ENCODE measurements around the gene SNTB2. TPM values are rescaled to one million over a fixed set of nuclear protein-coding genes. Genes with fewer than 3 reads are reported as not detected.

The SNTB2 gene
- total and polyA plus RNA-seq, 2 of the 13 experiments (the other 11 are each of a cell fraction or from before 2014, with no cell fraction given), result 11.5 to 19.2 TPM

- peaks cover 40 to 56% of the 10 kb centered on the region in 2 experiments for H3K36me3 ChIP-seq (replicated peaks in 1 of 2; ENCODE audit: control insufficient read depth in 1 of 2, insufficient read depth in 2 of 2, low read length in 2 of 2)
- in situ Hi-C loops (cut with HindIII; ENCODE audit: extremely low pct_ligation_motif_present, low pct_unique_long_range_greater_than_20kb), result no loop called here
- H3K27me3 ChIP-seq (ENCODE audit: control insufficient read depth in 1 of 2, insufficient read depth in 2 of 2, low read length in 2 of 2), result no peaks in the 10 kb centered on the region
- H3K27ac ChIP-seq (ENCODE audit: extremely low read length, insufficient read depth, low read length), result peak overlapping the region; percentile 43
- H3K4me2 ChIP-seq (ENCODE audit: low read depth, low read length), result no peak overlapping the region
- H2AFZ ChIP-seq (ENCODE audit: low read length), result no peak overlapping the region
- no peak for DNase-seq (ENCODE audit: low spot score)
- H4K20me1 ChIP-seq (ENCODE audit: insufficient read depth, low read length), result 0 out of 2 replicates have a peak, but pooled peaks cover 4% of the 10 kb centered on the region
- intact Hi-C loops (cut with micrococcal nuclease; ENCODE audit: unreplicated experiment), result no loop called here
- ATAC-seq, result no peak
- H3K9me3 ChIP-seq (ENCODE audit: low read length), result no peaks in the 10 kb centered on the region
- ChIA-PET CTCF (ENCODE audit: low intra/inter-chr PET ratio, low total read pairs) (no interaction called here), POLR2A (interaction anchor here (0.9 to 1.3 kb wide), 2 partner anchors 11 to 23 kb away, joined by 3 to 10 read pairs; no protein-coding TSS in a partner anchor)
- H3K4me1 ChIP-seq (ENCODE audit: insufficient read depth, low read length), result peaks cover 27% of the 10 kb centered on the region
- peaks cover 24% of the 10 kb centered on the region for H3K79me2 ChIP-seq (ENCODE audit: insufficient read depth, low read length)
- no TSS peak for BruUV-seq (replicated peaks)
- no peak for FAIRE-seq
- no peak overlapping the region for H3K4me3 ChIP-seq (replicated peaks in 1 of 3; ENCODE audit: insufficient read depth in 1 of 3, low read depth in 2 of 3, low read length in 3 of 3)
- no peak overlapping the region for H3K9ac ChIP-seq (ENCODE audit: insufficient read depth, low read depth, low read length)
- TF ChIP-seq PHF20 (CRISPR knock-in tag; IDR thresholded peaks at IDR 0.05) (no peak), RBFOX2 (IDR thresholded peaks at IDR 0.05; ENCODE audit: low read depth, low read length) (no peak), ZBTB49 (CRISPR knock-in tag; IDR thresholded peaks at IDR 0.05; ENCODE audit: borderline replicate concordance) (no peak), ATF7 (IDR thresholded peaks at IDR 0.05) (no peak), ATF7 (CRISPR knock-in tag; IDR thresholded peaks at IDR 0.05) (no peak), ZNF253 (CRISPR knock-in tag; IDR thresholded peaks at IDR 0.05; ENCODE audit: borderline replicate concordance) (no peak), ZZZ3 (CRISPR knock-in tag; IDR thresholded peaks at IDR 0.05; ENCODE audit: borderline replicate concordance) (no peak), ZNF546 (CRISPR knock-in tag; conservative IDR thresholded peaks at IDR 0.05) (no peak), RAD21 (CRISPR knock-in tag; IDR thresholded peaks at IDR 0.05) (no peak), RFX1 (IDR thresholded peaks at IDR 0.05) (no peak), ZNF850 (CRISPR knock-in tag; conservative IDR thresholded peaks at IDR 0.05) (no peak), ZBTB8A (CRISPR knock-in tag; IDR thresholded peaks at IDR 0.05; ENCODE audit: borderline replicate concordance, low read depth) (no peak)
- TF ChIP-seq, protein P1, sequence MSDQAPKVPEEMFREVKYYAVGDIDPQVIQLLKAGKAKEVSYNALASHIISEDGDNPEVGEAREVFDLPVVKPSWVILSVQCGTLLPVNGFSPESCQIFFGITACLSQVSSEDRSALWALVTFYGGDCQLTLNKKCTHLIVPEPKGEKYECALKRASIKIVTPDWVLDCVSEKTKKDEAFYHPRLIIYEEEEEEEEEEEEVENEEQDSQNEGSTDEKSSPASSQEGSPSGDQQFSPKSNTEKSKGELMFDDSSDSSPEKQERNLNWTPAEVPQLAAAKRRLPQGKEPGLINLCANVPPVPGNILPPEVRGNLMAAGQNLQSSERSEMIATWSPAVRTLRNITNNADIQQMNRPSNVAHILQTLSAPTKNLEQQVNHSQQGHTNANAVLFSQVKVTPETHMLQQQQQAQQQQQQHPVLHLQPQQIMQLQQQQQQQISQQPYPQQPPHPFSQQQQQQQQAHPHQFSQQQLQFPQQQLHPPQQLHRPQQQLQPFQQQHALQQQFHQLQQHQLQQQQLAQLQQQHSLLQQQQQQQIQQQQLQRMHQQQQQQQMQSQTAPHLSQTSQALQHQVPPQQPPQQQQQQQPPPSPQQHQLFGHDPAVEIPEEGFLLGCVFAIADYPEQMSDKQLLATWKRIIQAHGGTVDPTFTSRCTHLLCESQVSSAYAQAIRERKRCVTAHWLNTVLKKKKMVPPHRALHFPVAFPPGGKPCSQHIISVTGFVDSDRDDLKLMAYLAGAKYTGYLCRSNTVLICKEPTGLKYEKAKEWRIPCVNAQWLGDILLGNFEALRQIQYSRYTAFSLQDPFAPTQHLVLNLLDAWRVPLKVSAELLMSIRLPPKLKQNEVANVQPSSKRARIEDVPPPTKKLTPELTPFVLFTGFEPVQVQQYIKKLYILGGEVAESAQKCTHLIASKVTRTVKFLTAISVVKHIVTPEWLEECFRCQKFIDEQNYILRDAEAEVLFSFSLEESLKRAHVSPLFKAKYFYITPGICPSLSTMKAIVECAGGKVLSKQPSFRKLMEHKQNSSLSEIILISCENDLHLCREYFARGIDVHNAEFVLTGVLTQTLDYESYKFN (CRISPR knock-in tag; conservative IDR thresholded peaks at IDR 0.05), result no peak
- TF ChIP-seq, protein P2, sequence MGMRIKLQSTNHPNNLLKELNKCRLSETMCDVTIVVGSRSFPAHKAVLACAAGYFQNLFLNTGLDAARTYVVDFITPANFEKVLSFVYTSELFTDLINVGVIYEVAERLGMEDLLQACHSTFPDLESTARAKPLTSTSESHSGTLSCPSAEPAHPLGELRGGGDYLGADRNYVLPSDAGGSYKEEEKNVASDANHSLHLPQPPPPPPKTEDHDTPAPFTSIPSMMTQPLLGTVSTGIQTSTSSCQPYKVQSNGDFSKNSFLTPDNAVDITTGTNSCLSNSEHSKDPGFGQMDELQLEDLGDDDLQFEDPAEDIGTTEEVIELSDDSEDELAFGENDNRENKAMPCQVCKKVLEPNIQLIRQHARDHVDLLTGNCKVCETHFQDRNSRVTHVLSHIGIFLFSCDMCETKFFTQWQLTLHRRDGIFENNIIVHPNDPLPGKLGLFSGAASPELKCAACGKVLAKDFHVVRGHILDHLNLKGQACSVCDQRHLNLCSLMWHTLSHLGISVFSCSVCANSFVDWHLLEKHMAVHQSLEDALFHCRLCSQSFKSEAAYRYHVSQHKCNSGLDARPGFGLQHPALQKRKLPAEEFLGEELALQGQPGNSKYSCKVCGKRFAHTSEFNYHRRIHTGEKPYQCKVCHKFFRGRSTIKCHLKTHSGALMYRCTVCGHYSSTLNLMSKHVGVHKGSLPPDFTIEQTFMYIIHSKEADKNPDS (CRISPR knock-in tag; IDR thresholded peaks at IDR 0.05), result no peak
- WGBS (ENCODE audit: low lambda C conversion rate), result 92% methylated on average over 29 of the region's 30 CpGs
These were observed 128.7 kb downstream of the SNTB2 start for GRCh38 chr16:69315486-69316311.
